ENCODE data around the gene CRYGN.

The CRYGN gene

GRCh38 chr7:151461096-151461941, 21.4 kb upstream of the CRYGN start:
- TF ChIP-seq POLR2AphosphoS5 (IDR thresholded peaks at IDR 0.05; ENCODE audit: low read depth, low read length): no peak
- TF ChIP-seq REST (IDR thresholded peaks at IDR 0.05; ENCODE audit: insufficient read depth in 1 of 2, low read depth in 2 of 2, low read length in 2 of 2): no peak
- no peak for TF ChIP-seq TAF1 (IDR thresholded peaks at IDR 0.05; ENCODE audit: borderline replicate concordance, insufficient read depth, low read length)

GRCh38 chr7:151460474-151460855, 20.5 kb upstream of the CRYGN start:
- no peak for TF ChIP-seq REST (IDR thresholded peaks at IDR 0.05; ENCODE audit: insufficient read depth in 1 of 2, low read depth in 2 of 2, low read length in 2 of 2)
- TF ChIP-seq FOXP2 (optimal IDR thresholded peaks at IDR 0.05; ENCODE audit: borderline replicate concordance, extremely low read depth, extremely low read length, insufficient read depth): no peak
- TF ChIP-seq SIN3A (IDR thresholded peaks at IDR 0.05; ENCODE audit: borderline replicate concordance, insufficient read depth, low read length): no peak
- no peak for TF ChIP-seq TAF1 (IDR thresholded peaks at IDR 0.05; ENCODE audit: borderline replicate concordance, insufficient read depth, low read length)
- no peak for TF ChIP-seq POLR2AphosphoS5 (IDR thresholded peaks at IDR 0.05; ENCODE audit: low read depth, low read length)

GRCh38 chr7:151459726-151460473, 20.0 kb upstream of the CRYGN start:
- TF ChIP-seq FOXP2 (optimal IDR thresholded peaks at IDR 0.05; ENCODE audit: borderline replicate concordance, extremely low read depth, extremely low read length, insufficient read depth) (no peak), POLR2AphosphoS5 (IDR thresholded peaks at IDR 0.05; ENCODE audit: low read depth, low read length) (no peak), TAF1 (IDR thresholded peaks at IDR 0.05; ENCODE audit: borderline replicate concordance, insufficient read depth, low read length) (no peak), SIN3A (IDR thresholded peaks at IDR 0.05; ENCODE audit: borderline replicate concordance, insufficient read depth, low read length) (peak; percentile 33; the same call in 1 of the 2 replicates), REST (IDR thresholded peaks at IDR 0.05; ENCODE audit: insufficient read depth in 1 of 2, low read depth in 2 of 2, low read length in 2 of 2) (0 out of 4 replicates have a peak, but pooled peaks of 1 of the 2 experiments have one; percentile 7)

- no peak for TF ChIP-seq FOXP2 (optimal IDR thresholded peaks at IDR 0.05; ENCODE audit: borderline replicate concordance, extremely low read depth, extremely low read length, insufficient read depth)
- no peak for TF ChIP-seq REST (IDR thresholded peaks at IDR 0.05; ENCODE audit: insufficient read depth in 1 of 2, low read depth in 2 of 2, low read length in 2 of 2)
- TF ChIP-seq TAF1 (IDR thresholded peaks at IDR 0.05; ENCODE audit: borderline replicate concordance, insufficient read depth, low read length): no peak
- TF ChIP-seq POLR2AphosphoS5 (IDR thresholded peaks at IDR 0.05; ENCODE audit: low read depth, low read length): no peak
- TF ChIP-seq SIN3A (IDR thresholded peaks at IDR 0.05; ENCODE audit: borderline replicate concordance, insufficient read depth, low read length): no peak
Measured at GRCh38 chr7:151457534-151457933, 17.6 kb upstream of the CRYGN start.
